ENCODE measurements around the gene CLBA1.
A peak's percentile ranks its signal among the peaks of the same experiment; 100 is the strongest.

CLBA1 gene

DNA sequence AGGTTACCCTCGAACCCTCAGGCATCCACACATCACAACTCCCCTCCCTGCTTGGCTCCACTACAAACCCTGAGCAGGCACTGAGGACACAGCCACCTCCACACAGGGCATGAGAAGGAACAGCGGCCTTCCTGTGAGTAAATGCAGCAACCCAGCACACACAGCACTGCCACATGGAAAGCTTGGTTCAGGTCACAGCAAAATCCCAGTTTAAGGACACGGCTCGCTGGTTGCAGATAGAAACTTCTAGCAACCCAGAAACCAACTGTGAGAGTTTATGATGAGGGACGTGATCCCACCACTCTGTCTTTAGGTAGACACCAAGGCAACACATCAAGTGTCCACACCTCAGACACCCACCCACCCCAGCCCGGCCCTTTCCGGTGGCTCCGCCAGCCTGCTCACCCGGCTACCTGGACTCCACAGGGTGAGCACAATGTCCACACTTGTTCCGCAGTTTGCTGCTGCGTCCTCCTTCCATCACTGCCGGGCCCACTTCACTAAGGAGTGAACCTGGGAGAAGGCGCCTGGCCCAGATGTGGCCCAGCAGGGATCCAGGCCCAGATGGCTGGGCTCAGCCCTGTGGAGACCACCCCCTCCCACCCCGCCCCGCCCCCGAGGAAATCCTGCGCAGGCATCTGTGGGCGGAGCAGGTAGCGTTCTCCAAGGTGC is 22.1 kb downstream of the CLBA1 start:
- no peak for DNase-seq

DNA sequence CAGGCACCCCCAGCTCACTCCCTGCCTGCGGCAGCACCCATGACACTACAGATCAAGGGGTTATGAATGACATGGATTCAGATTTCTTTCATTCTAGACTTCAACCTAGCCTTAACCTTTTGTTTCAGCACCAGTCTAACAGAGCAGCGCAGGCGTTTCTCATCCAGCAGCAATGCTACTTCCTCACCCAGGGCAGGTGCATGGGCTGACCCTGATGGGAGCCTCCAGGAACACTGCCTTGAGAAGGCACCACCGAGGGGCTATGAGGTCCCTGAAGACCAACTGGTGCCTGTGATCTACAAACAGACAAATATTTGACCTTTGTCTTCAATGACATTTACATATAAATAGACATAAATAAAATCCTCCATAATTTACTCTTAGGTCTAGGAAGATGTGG is 24.5 kb downstream of the CLBA1 start:
- no peak for DNase-seq

DNA sequence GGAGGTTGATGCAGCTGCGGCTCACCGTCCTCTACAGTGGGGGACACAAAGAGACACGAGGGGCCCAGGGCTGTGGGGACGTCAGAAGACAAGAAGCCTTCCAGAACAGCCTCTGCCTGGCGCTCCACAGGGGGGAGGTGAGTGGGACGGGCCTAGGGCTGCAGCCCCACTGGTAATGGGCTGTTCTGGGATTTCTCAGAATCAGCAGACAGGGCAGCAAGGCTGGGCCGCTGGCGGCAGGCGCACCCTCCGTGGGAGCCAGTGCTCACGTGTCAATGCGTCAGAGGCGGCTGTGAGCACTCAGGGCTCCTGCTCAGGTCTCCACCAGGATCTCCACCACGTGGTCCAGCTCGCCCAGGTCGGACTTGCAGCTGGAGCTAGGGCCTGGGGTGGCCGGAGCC is 25.3 kb downstream of the CLBA1 start:
- no peak for DNase-seq

DNA sequence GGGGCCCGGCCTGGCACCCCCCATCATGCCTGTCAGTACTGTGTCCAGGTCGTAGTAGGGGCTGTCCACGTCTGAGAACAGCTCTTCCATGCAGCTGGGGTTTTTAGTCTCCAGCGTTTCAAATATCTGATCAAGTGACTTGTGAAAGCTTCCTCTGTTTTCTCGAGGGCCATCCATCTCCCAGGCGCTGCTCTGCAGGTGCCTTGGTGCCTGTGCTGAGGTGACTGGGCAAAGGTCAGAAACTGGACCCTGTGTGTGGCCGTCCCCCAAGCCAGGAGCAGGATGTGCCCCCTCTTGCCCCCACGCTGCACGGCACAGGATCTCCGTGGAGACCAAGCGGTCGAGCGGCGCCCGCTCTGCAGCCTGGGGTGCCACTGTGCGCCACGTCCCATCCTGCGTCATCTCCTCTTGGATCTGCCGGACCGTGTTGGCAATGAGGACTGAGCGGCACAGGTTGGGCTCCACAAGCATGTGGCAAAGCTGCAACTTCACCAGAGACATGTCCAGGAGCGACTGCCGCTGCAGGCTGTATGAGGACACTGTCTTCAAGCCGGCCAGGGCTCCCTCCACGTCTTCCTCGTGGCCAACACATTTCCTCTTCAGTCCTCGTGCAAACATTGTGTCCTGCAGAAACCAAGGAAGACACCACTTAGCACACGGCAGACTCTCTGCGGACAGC is 25.9 kb downstream of the CLBA1 start:
- DNase-seq: no peak

DNA sequence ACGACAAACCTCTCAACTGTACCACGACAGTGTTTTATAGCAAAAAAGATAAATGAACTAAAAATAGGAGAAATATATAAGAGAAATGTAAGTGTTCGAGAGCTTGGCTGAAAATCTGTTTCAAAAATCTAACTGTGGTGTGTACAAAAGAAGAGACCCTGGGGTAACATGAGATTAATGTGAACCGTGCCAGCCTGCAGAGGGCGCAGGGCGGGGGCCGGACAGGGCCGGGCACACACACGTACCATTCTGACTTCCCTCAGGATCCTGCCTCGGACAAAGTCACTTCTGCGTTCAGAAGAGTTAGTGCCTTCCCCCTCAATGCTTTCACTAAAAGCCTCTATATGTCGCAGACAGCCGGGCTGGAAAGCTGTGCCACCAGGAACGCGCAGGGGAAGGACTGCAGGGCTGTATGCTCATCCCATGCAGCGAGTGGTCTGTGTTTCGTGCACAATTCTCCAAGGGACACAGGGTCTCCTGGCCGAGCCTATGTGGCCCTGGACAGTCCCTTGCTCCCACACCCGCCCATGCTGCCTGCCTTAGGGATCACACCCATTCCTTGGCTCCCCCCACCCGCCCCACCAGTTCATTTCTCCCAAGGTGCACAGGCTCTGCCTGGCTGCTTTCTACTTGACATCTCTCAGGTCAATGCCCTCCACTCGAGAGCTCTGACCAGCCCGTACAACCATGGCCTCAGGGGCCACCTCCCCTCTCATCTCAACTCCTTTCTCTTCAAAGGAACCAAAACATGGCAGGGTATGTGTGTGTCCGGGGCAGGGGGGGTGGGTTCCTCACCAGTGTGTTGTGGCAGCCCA is 26.8 kb downstream of the CLBA1 start:
- no peak for DNase-seq

DNA sequence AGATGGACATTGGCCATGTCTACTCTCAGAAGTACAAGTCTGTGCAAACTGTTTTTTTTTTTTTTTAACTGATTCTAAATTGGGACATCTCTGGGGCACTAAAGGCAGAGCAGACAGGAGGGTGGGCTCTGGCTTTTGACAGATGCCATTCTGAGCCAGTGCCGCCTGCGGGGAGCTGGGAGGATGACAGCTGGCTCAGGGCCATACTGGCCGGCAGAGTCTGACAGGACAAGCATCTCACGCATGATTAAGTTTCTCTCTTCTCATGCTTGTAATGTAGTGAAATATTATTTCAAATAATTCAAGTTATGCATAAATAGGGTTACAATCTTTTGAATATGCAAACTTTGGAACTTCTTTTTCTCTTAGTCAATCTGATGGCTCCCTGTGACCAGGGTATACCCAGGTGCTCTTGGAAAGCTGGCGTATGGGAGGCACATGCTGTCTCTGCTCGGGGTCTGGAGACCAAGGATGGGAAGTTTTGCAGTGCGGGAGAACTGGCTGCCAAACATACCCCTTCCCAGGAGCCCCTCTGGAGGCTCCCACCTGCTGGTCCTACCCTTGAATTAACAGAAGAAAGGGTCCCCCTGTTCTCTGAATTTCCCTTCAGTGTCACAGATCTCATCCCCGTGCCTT is 27.7 kb downstream of the CLBA1 start:
- DNase-seq: no peak

DNA sequence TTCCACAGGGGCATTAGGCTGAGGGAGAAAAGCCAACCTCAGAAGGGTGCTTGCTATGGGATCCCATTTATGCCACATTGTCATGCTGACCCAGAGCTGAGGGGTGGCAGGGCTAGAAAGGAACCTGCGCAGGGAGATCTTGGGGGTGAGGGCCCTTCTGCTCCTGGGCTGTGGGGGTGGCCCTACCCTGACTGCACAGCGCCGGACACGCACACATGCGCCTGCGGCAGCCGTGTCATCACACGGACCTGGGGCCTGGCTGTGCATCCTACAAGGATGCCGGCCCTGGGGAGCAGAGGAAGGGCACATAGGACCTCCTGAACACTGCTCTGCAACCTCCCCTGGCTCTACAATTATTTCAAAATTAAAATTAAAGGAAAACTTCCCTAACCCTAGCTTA is 28.4 kb downstream of the CLBA1 start:
- DNase-seq: no peak

DNA sequence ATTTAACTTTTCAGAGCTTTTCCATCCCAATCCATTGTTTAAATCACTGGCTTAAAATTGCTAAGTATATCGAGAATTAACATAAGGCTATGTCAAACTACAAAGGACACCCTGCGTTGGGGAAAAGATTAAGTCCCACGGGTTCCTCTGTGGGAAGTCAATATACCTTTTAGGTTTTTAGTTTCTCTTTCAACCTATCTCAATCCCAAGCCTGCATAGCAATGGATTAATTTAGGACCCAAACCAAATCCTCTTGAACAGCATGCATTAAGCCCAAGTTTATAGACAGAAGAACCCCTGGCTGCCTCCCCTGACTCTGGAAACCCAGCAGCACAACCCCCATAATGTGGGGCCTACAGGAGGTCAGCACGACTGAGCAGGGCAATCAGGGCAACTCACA is 29.0 kb downstream of the CLBA1 start:
- no peak for DNase-seq

DNA sequence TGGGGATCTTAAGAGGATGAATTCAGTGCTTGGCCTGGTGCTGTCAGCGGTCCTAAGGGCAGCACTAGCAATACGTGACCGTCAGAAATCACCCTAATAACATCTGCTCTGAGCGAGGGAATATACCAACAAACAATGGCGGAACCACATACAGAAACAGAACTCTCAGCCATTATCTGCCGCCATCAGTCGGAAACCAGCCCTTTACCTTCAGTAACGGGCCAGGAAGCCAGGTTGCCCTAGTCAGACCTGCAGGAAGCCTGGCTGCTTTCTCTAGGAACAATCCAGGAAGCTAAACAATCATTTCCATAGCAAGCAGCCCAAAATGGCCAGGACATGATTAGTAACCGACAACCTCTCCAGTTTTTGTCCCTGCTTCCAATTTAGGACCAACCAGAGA is 29.7 kb downstream of the CLBA1 start:
- DNase-seq: no peak

DNA sequence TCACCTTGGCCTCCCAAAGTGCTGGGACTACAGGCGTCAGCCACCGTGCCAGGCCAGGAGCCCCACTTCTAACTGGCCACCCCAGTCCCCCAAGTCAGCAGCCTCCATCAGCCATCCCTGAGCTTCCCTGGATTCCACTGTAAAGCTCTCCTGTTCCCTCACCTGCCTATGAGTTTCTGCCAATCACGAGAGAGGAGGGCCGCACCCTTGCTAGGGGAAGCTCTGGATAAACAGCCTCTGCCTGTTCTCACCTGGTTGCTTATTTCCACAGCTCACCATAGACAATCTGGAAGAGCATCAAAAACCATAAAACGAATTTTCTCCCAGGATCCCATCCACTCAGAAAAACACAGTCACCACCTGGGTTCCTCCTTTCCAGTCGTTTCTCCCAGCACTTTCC is 30.3 kb downstream of the CLBA1 start:
- DNase-seq: no peak

DNA sequence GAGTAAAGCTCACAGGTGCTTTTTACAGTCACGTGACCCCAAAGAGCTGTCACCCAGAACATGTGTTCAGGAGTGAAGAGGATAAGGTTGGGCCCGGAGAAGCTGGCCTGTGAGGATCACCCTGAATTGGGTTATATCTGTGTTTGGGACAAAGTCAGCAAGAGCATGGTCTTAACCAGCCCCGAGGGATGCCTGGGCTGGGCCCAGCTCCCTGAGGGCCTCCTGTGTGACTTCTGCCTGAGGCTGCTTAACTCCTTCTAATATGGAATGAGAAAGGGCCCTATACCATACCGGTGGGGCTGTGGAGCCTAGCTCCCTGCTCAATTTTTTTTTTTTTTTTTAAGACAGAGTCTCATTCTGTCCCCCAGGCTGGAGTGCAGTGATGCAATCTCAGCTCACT is 32.8 kb downstream of the CLBA1 start:
- no peak for DNase-seq

DNA sequence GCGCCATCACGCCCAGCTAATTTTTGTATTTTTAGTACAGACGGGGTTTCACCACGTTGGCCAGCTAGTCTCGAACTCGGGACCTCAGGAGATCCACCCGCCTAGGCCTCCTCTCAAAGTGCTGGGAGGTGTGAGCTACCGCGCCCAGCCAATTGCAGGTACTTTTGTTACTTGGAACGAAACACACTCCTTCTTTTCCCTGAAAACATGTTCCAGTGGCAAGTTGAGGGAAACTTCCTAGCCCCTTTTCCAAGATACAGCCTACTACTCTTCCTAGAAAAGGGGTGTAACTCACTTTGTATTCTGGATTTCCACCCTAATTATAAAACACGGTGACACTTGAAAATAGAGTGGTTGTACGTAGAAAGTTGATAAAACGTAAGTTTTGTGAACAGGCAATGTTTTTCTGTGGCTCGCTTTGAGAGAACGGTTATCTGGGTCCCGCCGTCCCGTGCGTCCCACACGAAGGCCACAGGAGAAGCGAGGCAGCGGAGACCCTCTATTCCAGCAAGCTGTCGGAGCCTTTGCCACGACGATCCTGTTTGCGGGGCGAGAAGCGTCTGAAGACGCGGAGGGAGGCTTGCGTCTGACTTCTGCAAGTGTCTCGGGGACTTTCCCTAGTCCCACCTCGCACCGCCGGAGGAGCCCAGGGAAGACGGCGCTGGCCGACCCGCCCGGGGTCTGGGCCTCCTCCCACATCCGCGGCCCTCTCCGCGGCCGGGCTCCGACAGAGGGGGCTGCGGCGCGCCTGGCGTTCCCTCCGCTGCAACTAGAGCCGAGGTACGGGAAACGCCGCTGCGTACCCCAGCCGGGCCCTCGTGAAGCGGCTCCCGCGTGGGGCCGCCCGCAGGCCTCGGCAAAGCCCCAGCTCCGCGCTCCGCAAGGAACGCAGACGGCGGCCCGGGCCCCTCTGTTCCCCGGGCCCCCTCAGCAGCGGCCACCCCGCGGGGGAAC is 34.5 kb downstream of the CLBA1 start:
- DNase-seq: peak in 1 of 2 donors; percentile 37

DNA sequence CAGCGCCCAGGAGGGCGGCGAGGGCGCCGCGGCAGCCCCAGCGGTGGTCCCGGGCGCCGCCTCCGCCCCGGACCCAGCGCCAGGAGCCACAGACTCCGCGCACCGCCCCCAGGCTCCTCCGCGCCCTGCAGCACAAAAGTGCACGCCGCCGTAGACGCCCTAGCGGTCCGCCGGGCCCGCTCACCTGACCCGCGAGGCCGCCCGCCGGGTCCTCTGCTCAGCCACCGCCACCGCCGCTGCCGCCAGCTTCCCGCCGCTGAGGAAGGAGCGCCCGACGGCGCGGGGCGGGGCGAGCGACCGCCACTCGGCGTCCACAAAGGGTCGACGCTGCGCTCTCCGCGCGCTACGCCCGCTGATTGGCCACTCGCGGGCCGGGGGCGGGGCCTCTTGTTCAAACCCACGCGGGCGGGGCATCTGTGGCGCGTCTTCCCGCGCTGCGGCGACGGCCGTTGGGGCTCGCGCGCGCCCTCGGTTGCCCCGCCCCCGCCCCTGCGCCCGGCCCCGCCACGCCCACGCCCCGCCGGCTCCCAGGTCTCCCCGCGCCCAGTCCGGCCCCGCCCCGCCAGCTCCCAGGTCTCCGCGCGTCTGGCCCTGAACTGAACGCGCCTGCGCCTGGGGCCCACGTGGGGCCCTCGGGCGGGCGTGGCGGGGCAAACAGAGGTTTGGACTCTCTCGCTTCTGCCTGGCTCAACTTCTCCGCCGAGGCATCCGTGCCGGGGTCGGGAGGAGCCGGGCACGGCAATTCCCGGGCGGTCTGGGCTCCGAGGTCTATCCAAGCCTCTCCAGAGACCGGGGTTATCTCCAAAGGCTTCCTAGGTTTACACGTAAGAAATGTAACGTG is 35.4 kb downstream of the CLBA1 start, which contains the start of gene CDCA4:
CDCA4 (minus strand) TSS at position 269 of the 841 bp plus-strand sequence. CDS start 9,154 bp downstream, outside the sequence.
- DNase-seq: peak; percentile 95 to 98

DNA sequence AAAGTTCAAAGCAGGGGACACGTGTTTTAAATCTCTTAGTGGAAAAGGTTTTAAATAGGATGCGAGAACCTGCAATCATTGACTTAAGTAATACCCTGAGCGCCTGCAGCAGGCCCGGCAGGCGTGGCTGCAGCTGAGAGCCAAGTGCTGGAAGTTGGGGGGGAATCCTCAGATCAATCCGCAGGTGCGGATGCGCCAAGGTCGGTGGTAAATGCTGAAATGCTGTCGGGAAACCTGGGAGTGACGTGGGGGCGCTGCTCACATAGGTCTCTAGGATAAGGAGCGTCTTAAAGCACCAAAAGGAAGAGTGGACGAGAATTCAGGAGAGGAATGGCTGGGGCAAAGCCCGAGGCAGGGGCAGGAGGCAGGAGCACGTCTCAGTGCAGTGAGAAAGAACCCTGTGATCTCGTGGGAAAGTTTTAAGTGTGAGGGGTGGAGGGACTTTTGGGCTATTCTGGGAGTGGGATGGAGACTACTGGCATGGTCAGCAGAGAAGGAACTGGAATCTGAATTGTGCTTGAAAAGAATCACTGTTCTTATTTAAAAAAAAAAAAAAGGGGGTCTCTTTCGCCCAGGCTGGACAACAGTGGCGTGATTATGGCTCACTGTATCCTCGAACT is 36.2 kb downstream of the CLBA1 start:
- DNase-seq: peak in 1 of 2 donors; percentile 47

DNA sequence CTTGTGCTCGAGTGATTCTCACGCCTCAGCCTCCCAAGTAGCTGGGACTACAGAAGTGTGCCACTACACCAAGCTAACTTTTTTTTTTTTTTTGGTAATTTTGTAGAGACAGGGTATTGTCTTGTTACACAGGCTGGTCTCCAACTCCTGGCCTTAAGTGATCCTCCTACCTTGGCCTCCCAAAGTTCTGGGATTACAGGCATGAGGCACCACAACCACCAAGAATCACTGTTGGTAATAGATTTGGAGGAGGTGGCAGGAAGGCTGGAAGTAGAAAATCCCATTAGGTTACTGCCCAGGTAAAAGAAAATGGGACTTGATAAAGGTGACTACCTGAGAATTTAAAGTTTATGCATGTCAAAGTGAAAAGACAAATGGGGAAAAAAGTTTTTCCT is 36.7 kb downstream of the CLBA1 start:
- DNase-seq: no peak

DNA sequence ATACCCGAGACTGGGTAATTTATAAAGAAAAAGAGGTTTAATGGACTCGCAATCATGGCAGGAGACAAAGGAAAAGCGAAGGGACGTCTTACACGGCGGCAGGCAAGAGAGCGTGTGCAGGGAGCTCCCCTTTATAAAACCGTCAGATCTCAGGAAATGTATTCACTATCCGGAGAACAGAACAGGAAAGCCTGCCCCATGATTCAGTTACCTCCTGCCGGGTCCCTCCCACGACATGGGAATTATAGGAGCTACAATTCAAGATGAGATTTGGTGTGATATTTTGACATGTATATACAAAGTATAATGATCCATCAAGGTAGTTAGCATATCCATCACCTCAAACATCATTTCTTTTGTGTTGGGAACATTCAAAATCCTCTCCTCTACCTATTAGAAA is 37.6 kb downstream of the CLBA1 start:
- no peak for DNase-seq

DNA sequence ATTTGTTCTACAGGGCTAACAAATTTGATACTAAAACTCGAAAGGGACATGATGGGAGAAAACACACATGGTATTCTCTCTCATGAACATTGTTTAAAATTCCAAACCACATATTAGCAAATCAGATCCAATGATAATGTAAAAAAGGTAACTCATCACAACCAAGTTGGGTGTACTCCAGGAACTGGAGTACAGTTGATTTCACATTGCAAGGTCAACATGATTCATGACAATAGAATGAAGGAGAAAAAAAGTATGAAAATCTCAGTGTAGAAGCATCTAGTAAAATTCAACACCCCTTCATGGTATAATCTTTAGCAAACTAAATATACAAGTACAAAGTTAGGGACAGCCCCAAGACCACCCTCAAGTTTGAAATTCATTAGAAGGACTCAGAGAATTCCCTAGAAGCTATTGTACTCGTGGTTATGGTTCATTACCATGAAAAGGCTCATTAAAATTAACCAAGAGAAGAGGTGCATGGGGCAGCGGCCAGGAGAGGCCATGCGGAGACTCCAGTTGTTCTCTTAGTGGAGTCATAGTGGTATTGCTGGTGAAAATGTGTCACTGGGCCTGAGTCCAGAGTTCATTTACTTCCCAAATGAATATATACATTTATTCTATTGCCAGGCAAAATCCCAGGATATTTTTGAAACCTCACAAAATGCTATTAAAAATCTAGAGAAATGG is 38.3 kb downstream of the CLBA1 start:
- DNase-seq: no peak

DNA sequence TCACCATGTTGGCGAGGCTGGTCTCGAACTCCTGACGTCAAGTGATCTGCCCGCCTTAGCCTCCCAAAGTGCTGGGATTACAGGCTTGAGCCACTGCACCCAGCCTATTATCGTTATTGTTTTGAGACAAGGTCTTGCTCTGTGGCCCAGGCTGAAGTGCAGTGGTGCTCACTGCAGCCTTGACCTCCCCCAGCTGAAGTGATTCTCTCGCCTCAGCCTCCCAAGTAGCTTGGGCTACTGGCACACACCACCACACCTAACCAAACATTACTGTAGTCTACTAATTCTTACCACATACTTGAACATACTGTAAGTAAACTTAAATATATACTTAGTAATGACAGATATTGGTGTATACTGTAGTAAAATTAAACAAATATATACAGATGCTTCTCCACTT is 39.8 kb downstream of the CLBA1 start:
- DNase-seq: no peak

DNA sequence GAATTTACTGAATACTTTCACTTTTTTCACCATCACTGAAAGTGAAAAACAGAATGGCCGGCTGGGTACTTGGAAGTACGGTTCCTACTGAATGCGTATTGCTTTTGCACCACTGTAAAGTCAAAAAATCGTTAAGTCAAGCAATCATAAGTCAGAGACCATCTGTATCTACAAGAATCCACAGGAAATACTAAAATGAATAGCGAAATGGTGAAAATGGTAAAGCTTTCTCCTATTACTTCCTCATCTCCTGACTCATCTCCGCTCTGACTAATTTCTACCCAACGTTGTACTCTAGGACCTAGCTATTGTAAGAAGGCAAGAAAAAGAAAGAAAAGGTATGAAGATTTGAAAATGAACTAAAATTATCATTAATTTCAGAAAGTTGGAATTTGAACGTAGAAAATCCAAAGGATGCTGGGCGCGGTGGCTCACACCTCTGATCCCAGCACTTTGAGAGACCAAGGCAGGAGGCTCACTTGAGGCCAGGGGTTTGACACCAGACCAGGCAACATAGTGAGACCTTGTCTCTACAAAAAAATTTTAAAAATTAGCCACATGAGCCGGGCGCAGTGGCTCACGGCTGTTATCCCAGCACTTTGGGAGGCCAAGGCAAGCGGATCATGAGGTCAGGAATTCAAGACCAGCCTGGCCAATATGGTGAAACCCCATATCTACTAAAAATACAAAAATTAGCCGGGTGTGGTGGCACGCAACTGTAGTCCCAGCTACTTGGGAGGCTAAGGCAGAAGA is 40.6 kb downstream of the CLBA1 start:
- peak; percentile 64 to 65 for DNase-seq
